T follicular helper cell (primary cell): ENCODE data around the gene TAF11.
"Not testable (repeated sequence)": the region's sequence is repeated elsewhere in the genome, so short reads cannot be mapped to it uniquely, and the experiment has no call there.

Experiments used
- DNase-seq: peaks from one replicate; pipeline ENCODE4 v3.0.0-alpha.2; 2020; ENCODE audit warnings: low read depth

The TAF11 gene

GRCh38 chr6:34904990-34905613 lies 17.3 kb upstream of the TAF11 start:
- DNase-seq, result no peak

DNA sequence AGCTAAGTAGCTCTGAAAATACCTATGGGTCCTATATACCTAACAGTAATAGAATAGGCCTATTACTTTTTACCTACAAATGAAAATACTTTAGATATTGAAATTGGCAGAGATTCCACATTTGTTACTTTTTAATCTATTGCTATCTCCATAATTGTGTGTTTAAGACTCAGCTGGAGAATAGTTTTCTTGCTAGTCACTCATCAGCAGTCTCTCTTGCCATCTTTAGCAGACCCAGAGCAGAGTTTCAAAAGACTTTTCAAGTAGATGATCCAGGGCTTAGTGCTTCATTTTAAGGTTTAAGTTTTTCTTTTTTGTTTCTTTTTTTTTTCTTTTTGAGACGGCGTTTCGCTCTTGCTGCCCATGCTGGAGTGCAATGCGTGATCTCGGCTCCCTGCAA lies 14.1 kb upstream of the TAF11 start:
- DNase-seq, result no peak

GRCh38 chr6:34900321-34901031 lies 12.6 kb upstream of the TAF11 start:
- DNase-seq, result no peak

- DNase-seq, result not testable (repeated sequence)
Measured at GRCh38 chr6:34899748-34900147, 11.9 kb upstream of the TAF11 start.

DNA sequence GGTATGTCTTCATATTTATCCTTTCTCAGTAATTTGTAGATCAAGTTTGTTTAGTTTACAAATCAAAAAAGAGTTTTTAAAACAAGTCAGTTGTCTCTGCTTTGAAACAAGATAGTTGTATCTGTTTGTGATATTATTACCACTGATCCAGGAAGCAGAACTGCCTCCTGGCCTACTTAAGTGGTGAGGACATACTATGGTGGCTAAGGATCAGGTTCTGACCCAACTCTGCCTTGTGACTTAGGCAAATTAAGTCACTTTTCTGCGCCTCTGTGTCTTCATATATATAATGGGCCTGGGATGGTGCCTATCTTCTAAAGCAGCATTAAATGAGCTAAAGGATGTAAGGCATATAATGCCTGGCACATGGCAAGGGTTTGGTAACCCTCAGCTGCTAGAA lies 9.9 kb upstream of the TAF11 start:
- no peak for DNase-seq

GRCh38 chr6:34897130-34897529 lies 9.3 kb upstream of the TAF11 start:
- no peak for DNase-seq

GRCh38 chr6:34894693-34895092 lies 6.9 kb upstream of the TAF11 start:
- DNase-seq, result no peak

DNA sequence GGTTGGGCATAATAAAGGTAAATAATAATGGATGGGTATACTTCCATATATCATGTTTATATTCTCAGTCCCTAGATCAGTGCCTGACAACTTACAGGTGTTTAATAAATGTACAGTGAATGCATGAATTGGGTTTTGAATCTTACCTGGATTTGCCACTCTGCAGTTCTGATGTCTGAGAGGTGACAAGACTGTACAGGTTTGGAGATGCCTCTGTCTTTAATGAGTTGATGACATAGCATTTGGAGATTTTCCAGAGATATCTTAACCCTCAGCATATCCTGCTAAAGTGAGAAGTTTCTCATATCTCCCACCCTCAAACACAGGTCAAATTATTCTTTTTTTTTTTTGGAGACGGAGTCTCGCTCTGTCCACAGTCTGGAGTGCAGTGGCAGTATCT lies 3.5 kb upstream of the TAF11 start:
- no peak for DNase-seq

- DNase-seq, result no peak
Measured at GRCh38 chr6:34890533-34890925, 2.7 kb upstream of the TAF11 start.

- DNase-seq, result peak; percentile 90
Measured at GRCh38 chr6:34888874-34889555, 1.2 kb upstream of the TAF11 start, which contains the start of gene ANKS1A. ANKS1A (plus strand) TSS chr6:34889255; CDS start chr6:34889403, 148 bp downstream.

- DNase-seq, result no peak
Measured at GRCh38 chr6:34888514-34888856, 643 bp upstream of the TAF11 start.

- not testable (repeated sequence) for DNase-seq
Measured at GRCh38 chr6:34885837-34886236, 2.0 kb downstream of the TAF11 start.

DNA sequence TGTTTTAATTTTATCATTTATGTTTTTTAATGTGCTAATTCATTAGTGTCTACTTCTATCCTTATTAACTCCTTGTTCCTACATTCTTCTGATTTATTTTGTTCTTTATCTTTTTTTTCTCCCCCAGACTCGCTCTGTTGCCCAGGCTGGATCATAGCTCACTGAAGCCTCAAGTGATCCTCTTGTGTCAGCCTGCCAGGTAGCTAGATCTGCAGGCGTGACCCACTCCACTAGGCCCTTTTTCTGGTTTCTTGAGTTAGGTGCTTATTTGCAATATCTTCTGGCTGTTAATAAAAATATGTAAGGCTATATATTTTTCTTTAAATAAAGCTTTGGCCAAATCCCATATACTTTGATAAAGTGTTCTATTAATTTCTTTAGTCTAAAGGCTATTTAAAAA lies 2.8 kb downstream of the TAF11 start:
- DNase-seq, result no peak

- not testable (repeated sequence) for DNase-seq
Measured at GRCh38 chr6:34884073-34884472, 3.8 kb downstream of the TAF11 start.

GRCh38 chr6:34877869-34878485 lies 9.9 kb downstream of the TAF11 start:
- DNase-seq, result no peak

- DNase-seq, result no peak
Measured at GRCh38 chr6:34877259-34877658, 10.6 kb downstream of the TAF11 start.

GRCh38 chr6:34876472-34876871 lies 11.4 kb downstream of the TAF11 start:
- no peak for DNase-seq

DNA sequence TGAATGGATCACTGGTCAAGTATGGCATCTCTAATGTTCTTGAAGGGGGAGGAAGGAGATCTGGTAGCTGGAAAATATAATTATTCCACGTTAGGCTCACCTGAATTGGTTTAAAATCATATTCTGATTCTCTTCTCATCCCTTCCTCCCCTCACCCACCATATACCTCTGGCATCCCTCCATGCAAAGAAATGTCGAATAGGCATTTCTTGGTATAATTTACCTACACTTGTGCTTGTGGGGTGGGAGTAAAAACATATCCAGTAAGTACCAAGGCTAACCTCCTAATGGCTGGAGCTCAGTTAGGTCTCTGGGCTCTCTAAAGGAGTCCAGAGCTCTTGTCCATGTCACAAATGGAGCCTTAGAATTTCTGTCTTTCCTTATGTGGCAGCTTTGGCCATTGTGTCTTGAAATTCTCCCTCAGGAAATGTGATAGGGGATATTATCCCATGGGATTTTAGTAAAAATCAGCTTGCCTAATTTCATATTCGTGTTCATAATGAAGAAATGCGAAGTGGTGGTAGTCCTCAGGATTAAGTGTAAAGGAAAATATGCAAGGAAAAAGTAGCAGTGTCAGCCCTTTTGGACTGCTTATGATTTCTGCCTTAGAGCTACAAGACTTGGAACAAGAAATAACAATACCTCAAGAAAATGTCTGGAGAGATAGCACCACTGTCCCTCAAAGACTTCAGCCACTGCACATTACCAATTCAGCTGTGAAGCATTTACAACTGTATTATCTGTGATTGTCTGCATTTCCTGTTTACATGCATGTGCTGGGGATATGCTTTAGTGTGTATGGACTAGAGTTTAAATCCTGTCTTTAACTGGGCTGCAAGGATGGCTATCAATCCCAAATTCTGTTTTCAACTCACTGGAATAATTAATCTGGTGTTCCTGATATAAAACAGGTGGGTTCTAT lies 12.3 kb downstream of the TAF11 start:
- DNase-seq, result no peak

DNA sequence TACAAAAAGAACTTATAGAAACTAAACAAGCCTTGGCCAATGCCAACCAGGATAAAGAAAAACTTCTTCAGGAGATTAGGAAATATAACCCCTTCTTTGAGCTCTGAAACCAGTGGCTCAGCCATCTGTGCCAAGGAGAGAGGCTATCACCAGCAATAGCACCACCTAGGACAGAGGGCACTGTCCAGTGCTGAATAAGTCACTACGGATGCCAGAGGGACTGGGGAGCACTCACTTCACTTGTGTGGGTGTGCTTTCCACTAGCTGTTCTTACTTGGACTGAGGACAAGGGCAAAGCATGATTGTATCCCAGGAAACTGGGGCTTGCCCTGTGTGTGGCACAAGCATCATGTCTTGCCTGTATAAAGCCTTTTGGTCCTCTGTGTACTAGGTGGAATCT lies 15.5 kb downstream of the TAF11 start:
- DNase-seq, result no peak

DNA sequence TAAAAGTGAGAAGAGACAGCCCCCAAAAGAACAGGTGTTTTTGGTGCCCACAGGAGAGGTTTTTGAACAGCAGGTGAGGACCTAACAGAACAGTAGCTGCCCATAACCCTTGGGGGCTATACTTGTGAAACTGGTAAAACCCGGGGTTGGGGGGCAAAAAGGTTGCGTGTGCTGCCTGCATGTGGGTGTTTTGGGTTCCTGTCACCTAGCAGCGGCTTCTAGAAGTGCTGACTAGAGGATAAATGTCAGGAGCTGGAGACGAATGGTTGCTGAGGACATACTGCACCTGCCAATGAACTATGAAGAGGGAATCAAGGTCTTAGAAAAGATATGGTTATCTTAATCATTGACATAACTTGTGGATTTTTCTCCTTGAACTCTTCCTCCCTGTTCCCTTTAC lies 16.0 kb downstream of the TAF11 start:
- DNase-seq, result no peak

- DNase-seq, result no peak
Measured at GRCh38 chr6:34867484-34867883, 20.4 kb downstream of the TAF11 start.

- no peak for DNase-seq
Measured at GRCh38 chr6:34866509-34866908, 21.3 kb downstream of the TAF11 start.
